ENCODE data around the gene DCC.

DCC gene

GRCh38 chr18:53191634-53192033 lies 851.6 kb downstream of the DCC start:
- TF ChIP-seq CTCF (IDR thresholded peaks at IDR 0.05; ENCODE audit: insufficient read depth, low read depth, low read length, missing control alignments), result no peak
- DNase-seq (ENCODE audit: low read depth), result no peak
- no peak overlapping the region for H3K4me3 ChIP-seq (ENCODE audit: low read length)

- DNase-seq (ENCODE audit: low read depth), result no peak
- H3K4me3 ChIP-seq (ENCODE audit: low read length), result no peak overlapping the region
- TF ChIP-seq CTCF (IDR thresholded peaks at IDR 0.05; ENCODE audit: insufficient read depth, low read depth, low read length, missing control alignments), result no peak
Observed at GRCh38 chr18:53193870-53194269, 853.9 kb downstream of the DCC start.

- no peak for TF ChIP-seq CTCF (IDR thresholded peaks at IDR 0.05; ENCODE audit: insufficient read depth, low read depth, low read length, missing control alignments)
- DNase-seq (ENCODE audit: low read depth), result peak; percentile 11
- H3K4me3 ChIP-seq (ENCODE audit: low read length), result no peak overlapping the region
Observed at GRCh38 chr18:53219853-53220252, 879.9 kb downstream of the DCC start.

- no peak overlapping the region for H3K4me3 ChIP-seq (ENCODE audit: low read length)
- no peak for TF ChIP-seq CTCF (IDR thresholded peaks at IDR 0.05; ENCODE audit: insufficient read depth, low read depth, low read length, missing control alignments)
- DNase-seq (ENCODE audit: low read depth), result no peak
Observed at GRCh38 chr18:53224128-53224778, 884.3 kb downstream of the DCC start.

- no peak for TF ChIP-seq CTCF (IDR thresholded peaks at IDR 0.05; ENCODE audit: insufficient read depth, low read depth, low read length, missing control alignments)
- H3K4me3 ChIP-seq (ENCODE audit: low read length), result no peak overlapping the region
- no peak for DNase-seq (ENCODE audit: low read depth)
Observed at GRCh38 chr18:53225567-53226325, 885.7 kb downstream of the DCC start.

GRCh38 chr18:53234610-53235009 lies 894.6 kb downstream of the DCC start:
- TF ChIP-seq CTCF (IDR thresholded peaks at IDR 0.05; ENCODE audit: insufficient read depth, low read depth, low read length, missing control alignments), result no peak
- H3K4me3 ChIP-seq (ENCODE audit: low read length), result no peak overlapping the region
- DNase-seq (ENCODE audit: low read depth), result no peak
